Panc1 (cell line): Measurements from ENCODE around the gene HOXA13.

ENCODE experiments used
- POLR2AphosphoS5 ChIP-seq: IDR thresholded peaks from 2 replicates; pipeline ENCODE4 v1.6.1; 2012; ENCODE audit warnings: mild to moderate bottlenecking, low read depth, low read length, moderate library complexity
- REST ChIP-seq, 2 experiments: IDR thresholded peaks; 2 replicates each; pipeline ENCODE4 v1.6.1; 2011 to 2012; ENCODE audit warnings: low read depth in 2 of 2, control low read depth in 1 of 2, low read length in 1 of 2, mild to moderate bottlenecking in 1 of 2, moderate library complexity in 1 of 2; ENCODE audit not compliant: insufficient read depth in 1 of 2
- SIN3A ChIP-seq: IDR thresholded peaks from 2 replicates; pipeline ENCODE4 v1.6.1; 2012; ENCODE audit warnings: low read depth, mild to moderate bottlenecking, low read length, moderate library complexity, borderline replicate concordance; ENCODE audit not compliant: insufficient read depth
- TCF7L2 ChIP-seq: IDR thresholded peaks from 2 replicates; pipeline ENCODE4 v1.6.1; 2011; ENCODE audit warnings: mild to moderate bottlenecking, low read depth, low read length, inconsistent platforms
- TF ChIP-seq, protein P1 (sequence below): fragments of 450-650 bp; IDR thresholded peaks from 2 replicates; pipeline ENCODE4 v1.5.1; 2017; ENCODE audit warnings: mild to moderate bottlenecking

DNA sequence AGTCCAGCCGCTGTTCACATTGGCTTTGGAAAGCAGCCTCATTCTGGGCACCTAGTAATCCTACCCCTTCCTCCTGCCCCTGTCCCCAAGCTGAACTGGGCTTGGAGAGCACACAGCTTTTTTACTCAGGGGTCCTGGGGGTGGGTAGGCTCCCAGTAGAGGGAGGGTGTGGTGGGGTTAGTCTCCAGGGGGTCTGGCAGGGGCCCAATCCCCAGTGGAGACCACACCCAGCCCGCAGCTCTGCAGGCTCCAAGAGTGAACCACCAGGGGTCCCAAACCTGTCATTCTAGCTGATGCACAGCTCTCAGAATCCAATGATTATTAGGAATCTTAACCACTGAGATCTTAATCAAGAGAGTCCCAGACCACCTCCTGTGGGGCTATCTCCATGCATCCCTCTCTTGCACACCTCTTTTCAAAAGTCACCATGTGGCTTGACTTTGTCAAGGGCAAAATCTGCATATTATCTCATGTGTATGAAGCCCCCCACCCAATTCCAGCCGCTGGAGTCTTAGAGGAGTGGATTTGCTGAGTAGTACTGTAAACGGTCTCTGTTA is 17.5 kb downstream of the HOXA13 start:
- TF ChIP-seq, protein P1, sequence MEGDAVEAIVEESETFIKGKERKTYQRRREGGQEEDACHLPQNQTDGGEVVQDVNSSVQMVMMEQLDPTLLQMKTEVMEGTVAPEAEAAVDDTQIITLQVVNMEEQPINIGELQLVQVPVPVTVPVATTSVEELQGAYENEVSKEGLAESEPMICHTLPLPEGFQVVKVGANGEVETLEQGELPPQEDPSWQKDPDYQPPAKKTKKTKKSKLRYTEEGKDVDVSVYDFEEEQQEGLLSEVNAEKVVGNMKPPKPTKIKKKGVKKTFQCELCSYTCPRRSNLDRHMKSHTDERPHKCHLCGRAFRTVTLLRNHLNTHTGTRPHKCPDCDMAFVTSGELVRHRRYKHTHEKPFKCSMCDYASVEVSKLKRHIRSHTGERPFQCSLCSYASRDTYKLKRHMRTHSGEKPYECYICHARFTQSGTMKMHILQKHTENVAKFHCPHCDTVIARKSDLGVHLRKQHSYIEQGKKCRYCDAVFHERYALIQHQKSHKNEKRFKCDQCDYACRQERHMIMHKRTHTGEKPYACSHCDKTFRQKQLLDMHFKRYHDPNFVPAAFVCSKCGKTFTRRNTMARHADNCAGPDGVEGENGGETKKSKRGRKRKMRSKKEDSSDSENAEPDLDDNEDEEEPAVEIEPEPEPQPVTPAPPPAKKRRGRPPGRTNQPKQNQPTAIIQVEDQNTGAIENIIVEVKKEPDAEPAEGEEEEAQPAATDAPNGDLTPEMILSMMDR, result no peak
- TF ChIP-seq REST (IDR thresholded peaks at IDR 0.05; ENCODE audit: insufficient read depth in 1 of 2, low read depth in 2 of 2, low read length in 1 of 2) (no peak), POLR2AphosphoS5 (no peak), SIN3A (no peak), TCF7L2 (no peak)
